Measurements from ENCODE around the gene THAP11.

Gene THAP11

DNA sequence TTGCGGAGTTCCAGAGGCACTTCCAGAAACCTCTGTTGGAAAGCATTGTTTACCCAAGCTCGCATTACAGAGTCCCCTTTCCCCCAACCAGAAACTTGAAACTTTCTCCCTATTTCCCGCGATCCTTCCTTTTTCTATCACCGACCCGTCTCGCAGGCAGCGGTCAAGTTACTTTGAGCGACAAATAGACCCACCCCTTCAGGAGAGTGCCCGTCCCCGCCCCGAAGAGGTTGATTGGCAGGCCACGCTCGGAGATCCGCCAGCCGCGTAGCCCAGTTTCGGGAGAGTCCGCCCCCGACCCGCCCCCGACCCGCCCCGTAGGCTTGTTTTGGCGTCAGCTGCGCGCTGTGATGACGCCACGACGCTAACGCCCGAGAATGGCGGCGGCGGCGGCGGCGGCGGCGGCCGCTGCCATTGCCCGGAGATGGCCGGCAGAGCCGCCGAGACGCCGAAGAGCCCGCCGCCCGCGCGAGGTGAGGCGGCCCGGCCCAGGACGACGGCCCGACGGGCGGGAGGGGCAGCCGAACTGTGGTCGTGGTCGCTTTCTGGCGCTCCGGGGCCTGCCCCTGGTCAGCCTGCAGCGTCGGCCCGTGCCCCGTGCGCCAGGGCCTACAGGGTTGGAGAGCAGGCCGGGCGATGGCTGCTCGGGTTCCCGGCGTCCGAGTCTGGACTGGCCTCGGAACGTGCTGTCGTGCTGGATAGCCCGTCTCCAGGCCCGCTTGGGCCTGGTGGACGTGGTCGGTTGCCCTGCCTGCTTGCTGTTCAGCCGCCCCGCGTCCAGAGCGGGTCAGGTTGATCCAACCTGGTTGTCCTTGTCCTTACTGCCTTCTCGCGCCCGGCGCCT is 51.0 kb downstream of the THAP11 start, which contains the start of gene PSKH1:
TSS of gene PSKH1 (plus strand) at position 356 of the 844 bp plus-strand sequence. CDS start 15,496 bp downstream, outside the sequence.
- H3K36me3 ChIP-seq (ENCODE audit: control insufficient read depth in 1 of 2, insufficient read depth in 2 of 2, low read length in 2 of 2) = peaks cover 0 to under 1% of the 10 kb centered on the region in 2 donors
- peak within 1 kb of the TSS; percentile 84 to 88 for H3K4me3 ChIP-seq (ENCODE audit: low read depth in 1 of 2, low read length in 2 of 2)
- H3K4me1 ChIP-seq (ENCODE audit: control insufficient read depth in 1 of 2, insufficient read depth in 2 of 2, low read length in 2 of 2) = peaks cover 9 to 17% of the 10 kb centered on the region in 2 donors
- peak within 1 kb of the TSS; percentile 95 for H3K27ac ChIP-seq (ENCODE audit: low read depth, low read length)
- H3K9ac ChIP-seq (ENCODE audit: low read depth in 1 of 2, low read length in 2 of 2) = peak within 1 kb of the TSS; percentile 97 to 98
- H3K27me3 ChIP-seq (ENCODE audit: control insufficient read depth in 1 of 2, insufficient read depth in 2 of 2, low read length in 2 of 2) = no peaks in the 10 kb centered on the region
- H3K9me3 ChIP-seq (ENCODE audit: control insufficient read depth in 1 of 2, low read length in 2 of 2) = no peaks in the 10 kb centered on the region
